Measurements from ENCODE around the gene LRRC47.

LRRC47 gene

DNA sequence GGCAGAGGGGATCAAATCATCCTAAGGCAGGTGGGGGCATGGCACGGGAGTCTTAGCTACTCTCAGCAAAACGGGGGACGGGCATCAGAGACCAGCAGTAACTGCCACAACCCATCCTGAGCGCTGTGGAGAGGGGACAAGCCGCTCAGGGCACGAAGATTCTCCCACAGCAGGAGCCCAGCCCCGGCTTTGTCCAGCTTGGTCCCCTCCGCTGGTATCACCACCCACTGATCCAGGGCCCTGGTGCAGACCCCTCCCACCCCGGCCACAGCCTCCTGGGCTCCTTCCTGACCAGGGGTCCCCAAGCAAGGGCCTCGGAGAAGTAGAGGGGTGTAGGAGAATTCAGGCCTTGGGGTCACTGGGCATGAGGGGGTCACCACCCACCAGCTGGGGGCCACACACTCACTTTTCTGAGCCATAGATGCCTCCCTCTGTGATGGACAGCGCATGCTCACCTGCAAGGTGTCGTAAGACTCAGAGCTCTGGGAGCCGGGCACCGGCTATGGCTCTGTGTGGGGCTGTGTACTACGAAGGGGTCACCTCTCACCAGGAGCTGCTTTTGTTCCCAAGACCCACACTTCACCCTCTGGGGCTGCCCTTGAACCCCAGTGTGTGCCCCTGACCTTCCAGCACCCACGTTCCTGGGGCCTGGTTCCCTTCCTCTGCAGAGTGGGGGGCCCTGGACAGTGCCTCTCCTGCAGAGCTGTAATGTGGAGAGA is 26.1 kb downstream of the LRRC47 start:
- TF ChIP-seq, protein P1, sequence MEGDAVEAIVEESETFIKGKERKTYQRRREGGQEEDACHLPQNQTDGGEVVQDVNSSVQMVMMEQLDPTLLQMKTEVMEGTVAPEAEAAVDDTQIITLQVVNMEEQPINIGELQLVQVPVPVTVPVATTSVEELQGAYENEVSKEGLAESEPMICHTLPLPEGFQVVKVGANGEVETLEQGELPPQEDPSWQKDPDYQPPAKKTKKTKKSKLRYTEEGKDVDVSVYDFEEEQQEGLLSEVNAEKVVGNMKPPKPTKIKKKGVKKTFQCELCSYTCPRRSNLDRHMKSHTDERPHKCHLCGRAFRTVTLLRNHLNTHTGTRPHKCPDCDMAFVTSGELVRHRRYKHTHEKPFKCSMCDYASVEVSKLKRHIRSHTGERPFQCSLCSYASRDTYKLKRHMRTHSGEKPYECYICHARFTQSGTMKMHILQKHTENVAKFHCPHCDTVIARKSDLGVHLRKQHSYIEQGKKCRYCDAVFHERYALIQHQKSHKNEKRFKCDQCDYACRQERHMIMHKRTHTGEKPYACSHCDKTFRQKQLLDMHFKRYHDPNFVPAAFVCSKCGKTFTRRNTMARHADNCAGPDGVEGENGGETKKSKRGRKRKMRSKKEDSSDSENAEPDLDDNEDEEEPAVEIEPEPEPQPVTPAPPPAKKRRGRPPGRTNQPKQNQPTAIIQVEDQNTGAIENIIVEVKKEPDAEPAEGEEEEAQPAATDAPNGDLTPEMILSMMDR (IDR thresholded peaks at IDR 0.05; ENCODE audit: low read depth, low read length) = no peak
- Histone ChIP-seq H3K4me3 (ENCODE audit: low read depth, low read length) (no peak overlapping the region), H3K27ac (no peak overlapping the region), H3K27me3 (ENCODE audit: insufficient read depth, low read depth, severe bottlenecking) (no peaks in the 10 kb centered on the region), H3K36me3 (no peaks in the 10 kb centered on the region), H3K9me3 (ENCODE audit: severe bottlenecking) (no peaks in the 10 kb centered on the region)
- no peak for DNase-seq

- Histone ChIP-seq H3K9me3 (ENCODE audit: severe bottlenecking) (no peaks in the 10 kb centered on the region), H3K27me3 (ENCODE audit: insufficient read depth, low read depth, severe bottlenecking) (no peaks in the 10 kb centered on the region), H3K27ac (no peak overlapping the region), H3K4me3 (ENCODE audit: low read depth, low read length) (no peak overlapping the region), H3K36me3 (no peaks in the 10 kb centered on the region)
- TF ChIP-seq, protein P1 (IDR thresholded peaks at IDR 0.05; ENCODE audit: low read depth, low read length) = no peak
- DNase-seq = no peak
Observed at GRCh38 chr1:3768811-3769390, 27.4 kb downstream of the LRRC47 start.

GRCh38 chr1:3767328-3767925 is 28.9 kb downstream of the LRRC47 start:
- TF ChIP-seq, protein P1 (IDR thresholded peaks at IDR 0.05; ENCODE audit: low read depth, low read length) = no peak
- Histone ChIP-seq H3K4me3 (ENCODE audit: low read depth, low read length) (no peak overlapping the region), H3K36me3 (no peaks in the 10 kb centered on the region), H3K9me3 (ENCODE audit: severe bottlenecking) (no peaks in the 10 kb centered on the region), H3K27me3 (ENCODE audit: insufficient read depth, low read depth, severe bottlenecking) (no peaks in the 10 kb centered on the region), H3K27ac (no peak overlapping the region)
- no peak for DNase-seq

- Histone ChIP-seq H3K4me3 (ENCODE audit: low read depth, low read length) (no peak overlapping the region), H3K27ac (no peak overlapping the region), H3K27me3 (ENCODE audit: insufficient read depth, low read depth, severe bottlenecking) (no peaks in the 10 kb centered on the region), H3K36me3 (no peaks in the 10 kb centered on the region), H3K9me3 (ENCODE audit: severe bottlenecking) (no peaks in the 10 kb centered on the region)
- TF ChIP-seq, protein P1 (IDR thresholded peaks at IDR 0.05; ENCODE audit: low read depth, low read length) = no peak
- DNase-seq = no peak
Observed at GRCh38 chr1:3763351-3764125, 32.8 kb downstream of the LRRC47 start.

- Histone ChIP-seq H3K27ac (no peak overlapping the region), H3K4me3 (ENCODE audit: low read depth, low read length) (no peak overlapping the region), H3K9me3 (ENCODE audit: severe bottlenecking) (no peaks in the 10 kb centered on the region), H3K36me3 (no peaks in the 10 kb centered on the region), H3K27me3 (ENCODE audit: insufficient read depth, low read depth, severe bottlenecking) (no peaks in the 10 kb centered on the region)
- TF ChIP-seq, protein P1 (IDR thresholded peaks at IDR 0.05; ENCODE audit: low read depth, low read length) = no peak
- DNase-seq = no peak
Observed at GRCh38 chr1:3762873-3763228, 33.4 kb downstream of the LRRC47 start.

Measured in WERI-Rb-1 (cell line).